Colon (tissue), 2 donors: Measurements from ENCODE around the gene GNPTG.

Experiments used
- FAIRE-seq: peaks from 2 replicates; lab custom pipeline; 2012; peaks lifted over from hg19 to GRCh38; lab: Jason Lieb, UNC
- donor health status: control.
- donor health status: control.

GNPTG gene

DNA sequence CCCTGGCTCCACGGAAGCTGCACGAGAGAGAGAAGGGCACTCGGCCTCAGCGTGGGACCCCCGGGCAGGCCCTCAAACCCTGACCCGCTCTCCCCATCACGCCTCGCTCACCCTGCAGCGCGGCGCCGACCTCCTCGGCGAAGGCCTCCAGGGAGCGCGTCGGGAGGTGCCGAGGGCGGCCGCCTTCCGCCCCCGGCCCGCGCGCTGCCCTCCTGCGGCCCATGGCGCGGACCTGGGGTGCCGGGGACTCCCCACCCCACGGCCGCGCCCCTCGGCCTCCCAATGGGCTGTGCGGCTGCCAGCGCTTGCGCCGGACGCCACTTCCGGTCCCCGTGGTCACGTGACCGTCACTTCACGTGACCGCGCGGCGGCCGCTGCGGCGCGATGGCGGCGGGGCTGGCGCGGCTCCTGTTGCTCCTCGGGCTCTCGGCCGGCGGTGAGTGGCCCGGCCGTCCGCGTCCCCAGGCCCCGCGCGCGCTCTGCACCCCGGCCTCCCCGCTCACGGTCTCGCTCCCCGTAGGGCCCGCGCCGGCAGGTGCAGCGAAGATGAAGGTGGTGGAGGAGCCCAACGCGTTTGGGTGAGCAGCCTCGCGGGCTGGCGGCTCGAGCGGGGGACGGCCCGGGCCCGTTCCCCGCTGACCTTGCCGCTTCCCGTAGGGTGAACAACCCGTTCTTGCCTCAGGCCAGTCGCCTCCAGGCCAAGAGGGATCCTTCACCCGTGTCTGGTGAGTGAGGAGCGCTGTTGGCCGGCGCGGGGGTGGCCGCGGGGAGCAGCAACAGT, at the start of gene GNPTG, which contains the start of gene TSR3:
Gene GNPTG (plus strand): TSS at position 350 of the 781 bp plus-strand sequence. CDS start 35 bp downstream, at position 385.
Gene TSR3 (minus strand): TSS at position 297 of the 781 bp plus-strand sequence. CDS start 74 bp downstream, at position 223.
- FAIRE-seq, result no peak

DNA sequence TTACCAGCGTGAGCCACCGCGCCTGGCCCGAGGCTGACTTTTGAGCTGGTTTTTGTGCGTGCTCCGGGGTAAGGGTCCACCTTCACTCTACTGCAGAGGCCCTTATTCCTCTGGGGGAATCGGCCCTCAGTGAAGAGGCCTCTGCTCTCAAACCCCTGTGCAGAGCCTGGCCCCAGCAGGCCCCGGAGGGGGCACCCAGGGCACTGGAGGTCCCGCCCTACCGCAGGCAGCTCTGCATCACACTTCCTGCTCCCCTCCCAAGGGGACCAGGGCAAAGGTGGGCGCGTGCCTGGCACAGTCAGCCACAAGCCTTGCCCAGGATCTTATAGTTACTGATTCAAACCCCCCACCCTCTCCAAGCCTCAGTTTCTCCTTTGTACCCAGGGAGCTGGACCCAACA, 45.9 kb upstream of the GNPTG start:
- no peak for FAIRE-seq

DNA sequence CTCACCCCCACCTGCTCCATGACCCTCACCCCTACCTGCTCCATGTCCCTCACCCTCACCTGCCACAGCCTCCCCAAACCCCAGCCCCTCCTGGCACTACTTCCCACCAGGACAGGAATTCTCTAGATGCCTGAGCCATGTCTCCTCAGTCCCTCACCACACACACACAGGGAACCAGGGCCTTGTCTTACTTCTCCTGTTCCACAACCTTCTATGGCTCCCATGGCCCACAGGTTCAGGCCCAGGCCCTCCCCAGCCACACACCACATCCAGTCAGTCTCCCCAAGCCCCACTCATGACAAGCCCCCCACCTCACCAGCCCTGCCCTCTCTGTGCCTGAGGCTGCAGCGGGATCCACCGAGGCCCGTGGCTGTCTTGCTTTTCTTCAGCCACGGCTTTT, 45.4 kb upstream of the GNPTG start:
- no peak for FAIRE-seq

DNA sequence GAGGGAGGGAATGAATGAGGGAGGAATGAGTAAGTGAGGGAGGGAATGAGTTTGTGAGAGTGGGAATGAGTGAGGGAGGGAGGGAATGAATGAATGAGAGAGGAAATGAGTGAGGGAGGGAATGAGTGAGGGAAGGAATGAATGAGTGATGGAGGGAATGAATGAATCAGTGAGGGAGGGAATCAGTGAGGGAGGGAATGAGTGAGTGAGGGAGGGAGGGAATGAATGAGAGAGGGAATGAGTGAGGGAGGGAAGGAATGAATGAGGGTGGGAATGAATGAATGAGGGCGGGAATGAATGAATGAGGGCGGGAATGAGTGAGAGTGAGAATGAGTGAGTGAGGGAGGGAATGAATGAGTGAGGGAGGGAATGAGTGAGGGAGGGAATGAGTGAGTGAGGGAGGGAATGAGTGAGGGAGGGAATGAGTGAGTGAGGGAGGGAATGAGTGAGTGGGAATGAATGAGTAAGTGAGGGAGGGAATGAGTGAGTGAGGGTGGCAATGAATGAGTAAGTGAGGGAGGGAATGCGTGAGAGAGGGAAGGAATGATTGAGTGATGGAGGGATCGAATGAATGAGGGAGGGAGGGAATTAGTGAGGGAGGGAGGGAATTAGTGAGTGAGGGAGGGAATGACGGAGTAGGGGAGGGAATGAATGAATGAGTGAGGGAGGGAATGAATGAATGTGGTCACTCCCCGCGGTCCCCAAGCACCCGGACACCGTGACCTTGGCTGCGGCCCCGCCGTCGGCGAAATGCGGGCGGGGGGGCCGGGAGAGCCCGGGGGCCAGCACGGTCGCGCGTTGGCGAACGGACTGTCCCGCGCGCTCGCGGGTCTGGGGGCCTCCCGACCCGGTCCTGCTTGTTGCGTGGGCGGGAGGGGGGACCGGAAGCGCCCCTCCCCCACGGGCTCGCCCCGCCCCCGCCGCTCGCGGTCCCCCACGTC, 43.4 kb upstream of the GNPTG start:
- no peak for FAIRE-seq

DNA sequence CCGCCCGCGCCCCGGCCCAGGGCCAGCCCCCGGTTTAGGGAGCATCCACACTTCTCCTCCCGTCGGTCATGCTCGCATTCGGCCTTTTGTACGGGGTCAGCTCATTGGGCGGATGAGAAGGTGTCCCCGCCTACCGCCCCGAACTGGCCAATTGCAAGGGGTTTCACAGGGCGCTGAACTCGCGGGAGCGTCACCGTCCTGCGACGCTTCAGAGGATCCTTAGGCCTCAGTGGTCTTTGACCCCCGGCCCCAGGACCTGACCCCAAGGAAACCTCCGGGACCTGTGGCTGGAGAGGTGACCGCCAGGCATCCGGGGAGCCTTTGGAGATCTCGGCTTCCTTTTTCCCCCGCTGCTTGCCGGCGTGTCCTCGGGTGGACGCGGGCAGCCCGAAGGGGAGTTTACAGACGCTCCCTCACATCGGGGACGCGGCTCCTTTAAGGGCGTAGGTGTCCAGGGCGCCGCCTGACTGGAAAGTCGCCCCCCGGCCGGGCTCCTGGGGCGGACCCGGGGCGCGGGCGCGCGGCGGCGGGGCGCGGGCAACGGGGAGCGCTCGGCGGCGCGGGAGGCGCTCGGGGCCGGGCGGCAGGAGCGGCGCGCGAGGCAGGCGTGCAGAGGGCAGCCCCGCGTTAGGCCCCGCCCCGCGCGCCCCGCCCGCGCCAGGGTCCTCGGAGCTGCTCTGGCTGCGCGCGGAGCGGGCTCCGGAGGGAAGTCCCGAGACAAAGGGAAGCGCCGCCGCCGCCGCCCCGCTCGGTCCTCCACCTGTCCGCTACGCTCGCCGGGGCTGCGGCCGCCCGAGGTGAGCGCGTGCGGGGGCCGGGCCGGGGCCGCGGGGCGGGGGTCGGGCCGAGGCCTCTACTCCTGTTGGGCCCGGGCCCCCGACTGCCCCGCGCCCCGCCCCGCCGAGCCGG, 42.5 kb upstream of the GNPTG start, which contains the start of gene UBE2I:
Gene UBE2I (plus strand): TSS at position 660 of the 909 bp plus-strand sequence. CDS start 4,395 bp downstream, outside the sequence.
- FAIRE-seq, result no peak

DNA sequence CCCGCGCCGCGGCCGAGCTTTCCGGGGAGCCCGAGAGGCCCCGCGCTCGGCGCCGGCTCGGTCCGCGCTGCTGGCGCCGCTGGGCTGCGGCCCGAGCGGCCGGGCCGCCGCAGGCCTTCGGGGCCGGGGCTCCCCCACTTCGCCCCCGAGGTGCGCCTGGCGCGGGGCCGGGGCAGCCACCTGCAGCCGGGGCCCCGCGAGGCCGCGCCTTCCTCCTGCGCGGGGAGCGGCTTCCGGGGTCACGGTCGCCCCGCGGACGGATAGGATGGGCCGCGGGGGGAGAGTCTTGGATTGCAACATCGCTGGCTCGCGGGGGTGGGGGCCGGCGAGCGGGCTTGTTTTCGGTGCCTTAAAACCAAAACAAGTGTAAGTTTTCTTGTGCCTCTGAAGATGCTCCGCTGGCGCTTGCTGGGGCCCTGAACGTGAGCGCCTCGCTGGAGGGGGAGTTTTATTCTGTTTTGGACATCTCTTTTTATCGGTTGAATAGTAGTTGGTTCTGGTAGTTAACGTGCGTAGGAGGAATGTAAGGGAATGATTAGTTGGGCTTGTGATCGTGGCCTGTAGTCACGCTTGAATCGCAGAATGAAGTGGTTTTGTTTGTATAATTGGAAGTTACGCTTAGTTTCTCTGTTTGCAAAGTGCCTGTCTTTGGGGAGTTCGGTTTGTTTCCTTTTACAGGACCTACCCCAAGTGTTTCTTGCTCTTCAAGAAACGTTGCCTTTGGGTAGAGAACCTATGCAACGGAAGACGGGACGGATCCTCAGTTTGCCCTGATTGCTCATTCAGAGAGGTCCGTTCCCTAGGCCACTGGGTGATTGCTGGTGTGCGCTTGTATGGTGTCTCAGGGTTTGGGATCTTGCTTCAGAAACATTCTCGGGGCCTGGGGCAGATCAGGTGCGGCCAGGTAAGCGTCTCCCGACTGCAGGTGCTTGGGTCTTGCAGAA, 41.6 kb upstream of the GNPTG start:
- FAIRE-seq, result no peak

DNA sequence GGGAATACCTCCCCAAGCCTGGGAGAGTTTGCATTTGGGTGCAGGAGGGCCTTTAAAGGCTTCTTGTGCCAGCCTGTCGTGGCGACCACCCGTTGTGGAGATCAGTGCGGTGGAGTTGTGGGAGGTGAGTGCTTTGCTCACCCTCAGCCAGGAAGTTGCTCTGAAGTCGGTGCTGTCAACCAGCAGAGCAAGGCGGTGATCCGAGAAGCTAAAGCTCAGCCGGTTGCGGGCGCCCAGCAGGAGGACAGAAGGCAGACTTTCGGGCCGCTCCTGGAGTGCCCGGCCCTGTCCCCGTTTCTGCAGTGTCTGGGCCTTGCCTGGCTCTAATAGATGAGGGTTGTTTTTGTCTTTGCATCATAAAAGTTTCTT, 40.9 kb upstream of the GNPTG start:
- FAIRE-seq, result no peak

DNA sequence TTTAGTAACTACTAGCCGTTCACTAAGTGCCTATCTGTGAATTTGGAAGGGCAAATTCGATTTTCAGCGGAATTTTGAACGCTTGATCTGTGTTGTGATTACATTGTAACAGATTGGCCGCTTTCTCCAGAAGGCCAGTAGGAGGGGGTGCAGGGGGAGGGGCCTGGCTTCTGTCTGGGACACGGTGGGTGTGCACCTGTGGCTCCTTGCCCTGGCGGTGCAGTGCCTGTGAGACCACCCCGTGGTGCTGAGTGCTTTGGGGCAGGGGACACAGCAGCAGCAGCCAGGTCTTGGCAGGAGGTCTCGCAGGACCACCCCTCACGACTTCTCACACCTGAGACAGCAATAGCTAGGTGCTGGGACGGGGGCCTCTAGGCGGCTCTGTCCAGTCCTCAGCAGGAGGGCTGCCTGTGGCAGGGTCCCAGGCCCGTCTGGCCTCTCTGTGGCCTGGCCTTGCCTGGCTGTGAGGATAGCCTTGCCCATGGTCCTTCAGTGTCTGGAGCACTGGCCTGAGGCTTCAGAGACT, 40.5 kb upstream of the GNPTG start:
- no peak for FAIRE-seq

DNA sequence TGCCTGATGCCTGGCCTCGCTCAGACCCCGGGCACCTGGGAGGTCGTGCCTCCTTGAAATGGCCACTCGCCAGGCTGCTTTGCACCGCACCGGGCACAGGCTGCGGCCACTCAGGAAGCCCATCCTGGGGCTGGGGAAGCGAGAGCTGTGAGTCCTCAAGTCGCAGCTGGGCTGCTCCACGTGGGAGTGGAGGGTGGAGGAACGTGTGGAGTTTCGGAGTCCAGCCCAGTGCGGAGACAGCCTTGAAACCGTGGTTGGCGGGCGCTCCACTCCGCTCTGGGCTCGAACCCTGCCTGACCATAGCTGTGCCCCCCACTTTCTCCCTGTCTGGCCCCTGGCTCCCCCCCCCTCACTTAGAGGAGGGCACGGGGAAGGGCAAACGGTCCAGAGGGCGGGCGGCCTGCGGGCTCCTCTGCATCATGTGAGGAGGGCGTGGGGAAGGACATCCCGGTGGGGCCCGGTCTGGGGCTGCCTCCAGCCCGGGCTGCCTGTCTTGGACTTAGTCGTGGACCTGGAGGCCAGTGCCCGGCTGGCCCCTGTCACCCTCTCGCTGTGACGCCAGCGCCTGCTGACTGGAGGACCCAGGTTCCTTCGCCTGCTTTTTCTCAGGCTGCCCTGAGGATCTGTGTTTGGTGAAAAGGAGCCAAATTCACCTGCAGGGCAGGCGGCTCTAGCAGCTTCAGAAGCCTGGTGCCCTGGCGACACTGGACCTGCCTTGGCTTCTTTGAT, 39.8 kb upstream of the GNPTG start:
- no peak for FAIRE-seq

DNA sequence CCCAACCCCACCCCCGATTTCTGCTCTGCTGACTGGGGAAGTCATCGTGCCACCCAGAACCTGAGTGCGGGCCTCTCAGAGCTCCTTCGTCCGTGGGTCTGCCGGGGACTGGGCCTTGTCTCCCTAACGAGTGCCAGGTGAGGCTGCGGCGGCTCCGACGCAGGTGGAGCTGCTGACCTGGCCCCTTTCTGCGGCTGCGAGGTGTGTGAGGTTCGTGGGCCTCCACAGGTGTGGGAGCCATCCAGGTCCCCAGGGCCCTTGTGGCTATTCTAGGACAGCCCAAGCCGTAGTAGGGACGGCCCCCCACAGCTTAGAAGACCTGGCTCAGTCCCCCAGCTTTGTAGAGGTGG, 39.3 kb upstream of the GNPTG start:
- no peak for FAIRE-seq

DNA sequence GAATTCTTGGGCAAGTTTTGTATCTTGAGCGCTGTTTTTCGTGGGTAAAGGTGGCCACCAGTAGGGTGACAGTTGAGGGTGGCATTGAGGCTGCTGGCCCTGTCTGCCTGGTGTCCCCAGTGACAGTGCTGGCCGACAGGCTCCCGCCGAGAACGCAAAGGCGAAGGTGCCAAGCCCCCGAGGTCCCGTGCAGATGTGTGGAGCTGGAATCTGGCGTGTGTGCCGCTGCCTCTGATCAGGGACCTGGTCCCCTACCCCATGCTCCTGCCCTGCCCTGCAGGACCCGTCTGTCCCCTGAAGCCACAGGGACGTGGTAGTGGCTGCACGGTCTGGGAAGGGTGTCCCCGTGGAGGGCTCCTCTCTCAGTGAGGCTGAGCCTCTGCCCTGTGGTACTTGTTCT, 38.8 kb upstream of the GNPTG start:
- no peak for FAIRE-seq

DNA sequence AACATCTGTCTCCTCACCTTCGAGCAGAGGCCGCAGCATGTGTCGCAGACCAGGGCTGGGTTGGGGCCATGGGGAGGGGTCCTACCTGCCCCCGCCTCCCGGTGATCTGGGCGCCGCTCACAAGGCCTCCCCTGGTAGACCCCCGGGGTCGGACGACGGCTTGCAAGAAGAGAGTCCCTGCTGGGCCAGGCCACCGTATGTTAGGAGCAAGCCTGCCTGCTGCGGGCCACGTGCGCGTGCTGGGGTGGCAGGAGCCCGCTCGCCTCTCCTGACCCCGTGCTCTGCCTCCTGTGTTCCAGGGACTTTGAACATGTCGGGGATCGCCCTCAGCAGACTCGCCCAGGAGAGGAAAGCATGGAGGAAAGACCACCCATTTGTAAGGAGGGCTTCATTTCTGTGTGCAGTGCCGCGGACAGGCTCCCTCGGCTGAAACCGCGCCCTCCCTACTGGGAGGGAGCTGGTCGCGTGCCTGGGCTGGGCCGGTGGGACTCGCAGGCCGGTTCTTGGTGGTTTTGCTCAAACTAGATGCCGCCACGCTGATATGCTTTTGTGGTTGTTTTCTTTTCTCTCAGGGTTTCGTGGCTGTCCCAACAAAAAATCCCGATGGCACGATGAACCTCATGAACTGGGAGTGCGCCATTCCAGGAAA, 37.9 kb upstream of the GNPTG start:
- no peak for FAIRE-seq

DNA sequence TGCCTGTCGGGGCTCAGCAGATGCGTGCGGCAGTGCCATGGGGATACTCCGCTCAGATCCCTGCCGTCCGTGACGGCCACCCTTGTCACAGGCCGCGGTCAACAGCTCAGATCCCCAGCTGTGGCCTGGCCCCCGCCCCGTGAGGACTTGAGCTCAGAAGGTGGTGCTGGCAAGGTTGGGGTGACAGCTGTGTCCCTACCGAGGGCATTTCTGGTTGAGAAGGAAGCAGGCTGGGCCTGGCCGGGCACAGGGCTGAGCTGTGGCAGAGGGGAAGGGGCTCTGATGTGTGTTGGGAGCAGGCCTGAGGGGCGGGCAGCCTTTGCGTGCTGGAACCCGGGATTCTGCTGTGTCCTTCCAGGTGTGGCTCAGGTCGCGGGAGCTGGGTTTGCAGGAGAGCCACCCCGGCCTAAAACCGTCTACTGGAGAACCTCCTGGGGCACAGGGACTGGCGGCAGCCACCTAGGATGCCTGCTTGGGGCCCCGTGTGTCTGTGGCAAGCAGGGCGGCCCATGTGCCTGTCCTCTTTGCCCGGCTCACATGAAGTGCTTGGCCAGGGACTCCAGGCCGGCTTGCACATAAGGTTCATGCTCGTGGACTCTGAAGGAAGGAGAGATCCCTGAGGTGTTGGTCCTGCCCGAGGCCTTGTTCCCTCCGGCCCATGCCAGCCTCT, 37.2 kb upstream of the GNPTG start:
- no peak for FAIRE-seq

DNA sequence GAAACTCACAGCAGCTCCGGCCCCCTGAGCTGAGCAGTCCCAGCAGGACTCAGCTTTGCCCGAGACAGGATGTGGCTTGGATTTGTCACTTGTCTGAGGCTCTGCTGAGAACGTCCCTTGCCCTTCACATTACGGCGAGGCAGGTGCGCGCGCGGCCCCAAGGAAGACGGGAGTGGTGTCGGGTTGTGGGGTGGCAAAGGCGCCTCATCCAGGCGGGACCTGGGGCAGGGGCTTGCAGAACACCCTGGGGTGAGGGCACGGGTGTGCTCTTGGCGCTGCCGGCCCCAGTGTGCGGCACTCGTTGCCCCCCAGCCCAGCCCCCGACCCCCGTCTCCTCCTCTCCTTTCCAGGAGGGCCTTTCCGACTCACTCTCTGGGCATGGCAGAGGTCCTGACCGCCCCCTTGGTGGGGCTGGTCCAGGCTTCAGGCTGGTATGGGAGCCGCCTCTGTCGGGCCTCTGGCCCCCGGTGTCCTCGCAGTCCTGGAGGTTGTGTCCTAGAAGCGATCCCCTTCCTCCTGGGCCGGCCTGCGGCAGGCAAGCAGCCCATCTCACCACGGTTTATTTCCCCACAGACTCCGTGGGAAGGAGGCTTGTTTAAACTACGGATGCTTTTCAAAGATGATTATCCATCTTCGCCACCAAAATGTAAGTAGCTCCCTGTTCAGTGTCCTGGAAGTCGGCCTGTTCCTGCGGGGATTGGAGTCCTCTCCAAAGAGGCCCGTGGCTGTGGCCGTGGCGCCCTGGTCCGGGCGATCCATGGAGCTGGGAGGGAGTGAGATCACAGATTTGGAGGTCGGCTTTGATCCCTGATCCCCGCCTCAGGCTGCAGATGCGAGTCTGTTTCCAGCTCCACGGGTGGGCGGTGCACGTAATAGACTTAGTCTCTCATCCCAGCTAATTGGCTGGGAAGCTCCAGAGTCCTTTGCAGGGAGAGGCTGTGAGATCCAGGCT, 36.4 kb upstream of the GNPTG start:
- no peak for FAIRE-seq

DNA sequence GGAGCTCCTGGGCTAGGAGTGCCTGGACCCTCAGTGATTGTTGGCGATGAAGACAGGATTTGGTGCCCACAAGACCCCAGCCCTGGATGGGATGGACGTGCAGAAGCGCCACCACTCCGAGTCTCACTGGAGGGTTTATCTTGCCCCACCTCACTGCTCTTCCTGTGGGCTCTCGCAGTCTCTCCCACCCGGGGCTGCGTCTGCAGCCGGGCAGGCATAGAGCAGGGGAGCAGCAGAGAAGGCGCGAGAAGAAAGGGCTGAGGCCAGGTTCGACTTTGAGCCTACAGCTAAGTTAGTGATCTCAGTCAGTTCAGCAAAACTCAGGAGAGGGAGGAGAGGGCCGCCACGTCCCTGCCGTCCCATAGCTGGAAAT, 35.7 kb upstream of the GNPTG start:
- FAIRE-seq, result no peak

DNA sequence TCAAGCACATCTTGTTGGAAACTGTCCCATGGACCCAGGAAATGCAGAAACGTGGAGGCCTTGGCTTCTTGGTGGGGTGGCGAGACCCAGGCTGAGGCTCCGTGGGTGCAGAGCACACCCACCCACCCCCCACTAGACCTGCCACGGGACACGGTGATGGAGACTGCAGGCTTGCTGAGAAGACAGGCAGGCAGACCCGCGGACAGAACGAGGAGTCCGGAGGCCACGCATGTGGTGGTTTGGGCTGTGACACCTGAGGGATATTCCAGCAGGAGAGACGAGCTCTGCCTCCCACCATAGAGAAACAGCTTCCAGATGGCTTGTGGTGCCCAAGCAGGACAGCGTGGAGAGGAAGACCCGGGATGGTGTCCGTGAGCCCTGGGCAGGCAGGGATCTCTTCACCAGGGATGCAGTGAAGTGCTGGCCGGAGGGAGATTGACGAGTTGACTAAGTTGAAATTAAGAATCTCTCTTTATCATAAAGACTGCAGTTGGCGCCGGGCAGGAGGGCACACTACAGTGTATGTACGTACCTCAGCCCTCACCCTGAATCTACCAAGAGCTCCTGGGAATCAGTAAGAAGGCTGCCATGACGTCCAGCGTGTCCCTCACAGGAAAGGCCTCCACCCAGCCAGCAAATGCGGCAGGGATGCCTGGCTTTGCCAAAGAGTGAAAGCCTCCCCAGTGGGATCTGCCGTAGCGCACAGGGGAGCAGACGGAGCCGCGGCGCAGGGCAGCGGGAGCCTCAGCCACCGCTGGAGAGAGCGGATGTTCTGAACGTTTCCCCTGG, 34.1 kb upstream of the GNPTG start:
- no peak for FAIRE-seq

DNA sequence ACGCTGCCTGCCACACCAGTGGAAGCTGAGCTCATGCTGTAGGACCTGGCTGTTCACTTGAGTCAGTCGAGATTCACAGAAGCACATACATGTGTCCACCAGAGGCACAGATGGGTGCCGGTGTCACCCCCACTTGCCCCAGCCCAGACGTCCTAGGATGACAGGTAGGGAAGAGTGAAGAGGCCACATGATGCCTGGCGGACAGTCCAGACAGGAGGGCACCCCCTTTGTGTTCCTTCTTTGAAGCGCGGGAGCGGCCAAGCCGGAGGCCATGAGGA, 33.5 kb upstream of the GNPTG start:
- FAIRE-seq, result no peak
